Measurements from ENCODE around the gene SUCO.

GRCh38 chr1:172616195-172616594, 83.2 kb downstream of the SUCO start:
- TF ChIP-seq CTCF (IDR thresholded peaks at IDR 0.05) (no peak), POLR2A (IDR thresholded peaks at IDR 0.05) (no peak)

All from vagina (tissue), 2 donors.